PC-9 (cell line): ENCODE results near the gene INHBB. TPM values are rescaled to one million over a fixed set of nuclear protein-coding genes. Genes with fewer than 3 reads are reported as not detected.

ENCODE experiments used
- BruUV-seq: library from RNA; stranded (reverse); fragments of 400-500 nt; replicated peaks from 2 replicates; lab custom pipeline; 2021; lab: Mats Ljungman, UMichigan
- CTCF ChIA-PET: fragments of 300-600 bp; sonication (Branson Sonifier 250); formaldehyde crosslinking; loops from one replicate; lab custom pipeline; 2022; ENCODE audit warnings: antibody characterized with exemption; lab: Charles Lee
- POLR2A ChIA-PET: fragments of 300-600 bp; sonication (Branson Sonifier 250); formaldehyde crosslinking; loops from one replicate; lab custom pipeline; 2022; ENCODE audit warnings: antibody characterized with exemption; ENCODE audit not compliant: unreplicated experiment; lab: Charles Lee
- DNase-seq, 2 experiments: peaks; one replicate each; pipeline versions ENCODE4 v3.0.0 to v3.0.0-alpha.2; 2015 to 2022; ENCODE audit warnings: mixed read lengths in 1 of 2
- H2AFZ ChIP-seq: fragments of 200-600 bp; sonication (generic); 2 replicates; pipeline ENCODE4 v1.8.1; 2017; ENCODE audit warnings: antibody characterized with exemption
- H3F3A ChIP-seq: fragments of 200-600 bp; sonication (generic); 2 replicates; pipeline ENCODE4 v1.8.1; 2017; ENCODE audit warnings: antibody characterized with exemption, mild to moderate bottlenecking, low read depth; ENCODE audit not compliant: insufficient read depth
- H3K27ac ChIP-seq: fragments of 200-600 bp; sonication (generic); 2 replicates; pipeline ENCODE4 v1.6.1; 2016; ENCODE audit warnings: mixed run types
- H3K27me3 ChIP-seq: fragments of 200-600 bp; sonication (generic); 2 replicates; pipeline ENCODE4 v1.6.1; 2016; ENCODE audit warnings: low read depth, mixed run types; ENCODE audit not compliant: insufficient read depth
- H3K36me3 ChIP-seq: fragments of 200-600 bp; sonication (generic); 2 replicates; pipeline ENCODE4 v1.6.1; 2016; ENCODE audit warnings: low read depth, mixed run types
- H3K4me1 ChIP-seq: fragments of 200-600 bp; sonication (generic); replicated peaks from 2 replicates; pipeline ENCODE4 v1.6.1; 2016; ENCODE audit warnings: mixed run types; ENCODE audit not compliant: insufficient read depth
- H3K4me2 ChIP-seq: fragments of 200-600 bp; sonication (generic); 2 replicates; pipeline ENCODE4 v1.6.1; 2017; ENCODE audit warnings: mixed run types
- H3K4me3 ChIP-seq: fragments of 200-600 bp; sonication (generic); 2 replicates; pipeline ENCODE4 v1.6.1; 2016; ENCODE audit warnings: mixed run types
- H3K79me2 ChIP-seq: fragments of 200-600 bp; sonication (generic); 2 replicates; pipeline ENCODE4 v1.6.1; 2017; ENCODE audit warnings: low read depth, mixed run types
- H3K9me2 ChIP-seq: fragments of 200-600 bp; sonication (generic); 2 replicates; pipeline ENCODE4 v1.8.1; 2017; ENCODE audit warnings: mild to moderate bottlenecking; ENCODE audit not compliant: insufficient read depth
- H3K9me3 ChIP-seq: fragments of 200-600 bp; sonication (generic); 2 replicates; pipeline ENCODE4 v1.8.1; 2016; ENCODE audit warnings: low read depth; ENCODE audit not compliant: insufficient read depth
- H4K20me1 ChIP-seq: fragments of 200-600 bp; sonication (generic); 2 replicates; pipeline ENCODE4 v1.8.1; 2017; ENCODE audit not compliant: insufficient read depth
- EZH2 ChIP-seq: fragments of 200-600 bp; sonication (generic); IDR thresholded peaks from 2 replicates; pipeline ENCODE4 v1.8.0; 2017; ENCODE audit warnings: antibody characterized with exemption, low read depth
- intact Hi-C: fragments of 100-400 bp; cut with micrococcal nuclease; formaldehyde crosslinking; loops from one replicate; pipeline ENCODE4 v1.10.0; 2022; ENCODE audit not compliant: unreplicated experiment
- total RNA-seq: library from RNA; stranded (reverse); gene quantifications from 2 replicates; pipeline ENCODE4 v1.2.3, GENCODE V29; 2021
- TF ChIP-seq, protein P1 (sequence below): fragments of 200-600 bp; sonication (generic); conservative IDR thresholded peaks from 2 replicates; pipeline ENCODE4 v1.6.1; 2017; ENCODE audit warnings: mixed run types, antibody characterized with exemption, mild to moderate bottlenecking, moderate library complexity

INHBB gene
- total RNA-seq, 1 experiment from 2014 or later: 57.5 TPM

GRCh38 chr2:120348737-120349439 lies 3.0 kb downstream of the INHBB start:
- BruUV-seq: no TSS peak
- intact Hi-C loops: loop anchor here (1.0 kb wide), 1 partner anchor 204 kb away; no protein-coding TSS in a partner anchor
- POLR2A ChIA-PET: interaction anchor here (0.6 to 0.7 kb wide), 3 partner anchors 19 to 51 kb away, joined by 3 to 26 read pairs (median 4); no protein-coding TSS in a partner anchor
- no peaks in the 10 kb centered on the region for H3K27me3 ChIP-seq
- peak overlapping the region; percentile 76; the same call in 1 of the 2 replicates for H3K4me3 ChIP-seq
- peaks cover 42% of the 10 kb centered on the region for H3F3A ChIP-seq
- H3K27ac ChIP-seq: peak overlapping the region; percentile 65; the same call in 1 of the 2 replicates
- H3K9me3 ChIP-seq: no peaks in the 10 kb centered on the region
- H3K79me2 ChIP-seq: peaks cover 57% of the 10 kb centered on the region
- peaks cover 24% of the 10 kb centered on the region; the same call in 1 of the 2 replicates for H3K36me3 ChIP-seq
- H3K9me2 ChIP-seq: no peaks in the 10 kb centered on the region
- peak overlapping the region; percentile 94 for H3K4me2 ChIP-seq
- H4K20me1 ChIP-seq: peaks cover 44% of the 10 kb centered on the region
- CTCF ChIA-PET: interaction anchor here (0.6 to 1.3 kb wide), 3 partner anchors 49 to 204 kb away, joined by 4 to 17 read pairs (median 7); no protein-coding TSS in a partner anchor
- peak in 1 of 2 experiments; percentile 24 for DNase-seq
- TF ChIP-seq, protein P1, sequence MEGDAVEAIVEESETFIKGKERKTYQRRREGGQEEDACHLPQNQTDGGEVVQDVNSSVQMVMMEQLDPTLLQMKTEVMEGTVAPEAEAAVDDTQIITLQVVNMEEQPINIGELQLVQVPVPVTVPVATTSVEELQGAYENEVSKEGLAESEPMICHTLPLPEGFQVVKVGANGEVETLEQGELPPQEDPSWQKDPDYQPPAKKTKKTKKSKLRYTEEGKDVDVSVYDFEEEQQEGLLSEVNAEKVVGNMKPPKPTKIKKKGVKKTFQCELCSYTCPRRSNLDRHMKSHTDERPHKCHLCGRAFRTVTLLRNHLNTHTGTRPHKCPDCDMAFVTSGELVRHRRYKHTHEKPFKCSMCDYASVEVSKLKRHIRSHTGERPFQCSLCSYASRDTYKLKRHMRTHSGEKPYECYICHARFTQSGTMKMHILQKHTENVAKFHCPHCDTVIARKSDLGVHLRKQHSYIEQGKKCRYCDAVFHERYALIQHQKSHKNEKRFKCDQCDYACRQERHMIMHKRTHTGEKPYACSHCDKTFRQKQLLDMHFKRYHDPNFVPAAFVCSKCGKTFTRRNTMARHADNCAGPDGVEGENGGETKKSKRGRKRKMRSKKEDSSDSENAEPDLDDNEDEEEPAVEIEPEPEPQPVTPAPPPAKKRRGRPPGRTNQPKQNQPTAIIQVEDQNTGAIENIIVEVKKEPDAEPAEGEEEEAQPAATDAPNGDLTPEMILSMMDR: no peak
- TF ChIP-seq EZH2: no peak
- no peak overlapping the region for H2AFZ ChIP-seq
- peaks cover 49% of the 10 kb centered on the region for H3K4me1 ChIP-seq

DNA sequence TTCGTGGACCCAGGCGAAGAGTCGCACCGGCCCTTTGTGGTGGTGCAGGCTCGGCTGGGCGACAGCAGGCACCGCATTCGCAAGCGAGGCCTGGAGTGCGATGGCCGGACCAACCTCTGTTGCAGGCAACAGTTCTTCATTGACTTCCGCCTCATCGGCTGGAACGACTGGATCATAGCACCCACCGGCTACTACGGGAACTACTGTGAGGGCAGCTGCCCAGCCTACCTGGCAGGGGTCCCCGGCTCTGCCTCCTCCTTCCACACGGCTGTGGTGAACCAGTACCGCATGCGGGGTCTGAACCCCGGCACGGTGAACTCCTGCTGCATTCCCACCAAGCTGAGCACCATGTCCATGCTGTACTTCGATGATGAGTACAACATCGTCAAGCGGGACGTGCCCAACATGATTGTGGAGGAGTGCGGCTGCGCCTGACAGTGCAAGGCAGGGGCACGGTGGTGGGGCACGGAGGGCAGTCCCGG lies 3.5 kb downstream of the INHBB start:
- TF ChIP-seq EZH2: no peak
- TF ChIP-seq, protein P1: no peak
- intact Hi-C loops: no loop called here
- CTCF ChIA-PET: no interaction called here
- Histone ChIP-seq H3K36me3 (peaks cover 24% of the 10 kb centered on the region; the same call in 1 of the 2 replicates), H3K27me3 (no peaks in the 10 kb centered on the region), H3K27ac (no peak overlapping the region), H3K4me2 (no peak overlapping the region), H3K9me3 (no peaks in the 10 kb centered on the region), H3F3A (peaks cover 42% of the 10 kb centered on the region), H3K79me2 (peaks cover 57% of the 10 kb centered on the region), H3K4me3 (no peak overlapping the region), H3K9me2 (no peaks in the 10 kb centered on the region), H4K20me1 (peaks cover 44% of the 10 kb centered on the region), H2AFZ (no peak overlapping the region), H3K4me1 (peaks cover 47% of the 10 kb centered on the region)
- POLR2A ChIA-PET: interaction anchor here (0.6 kb wide), 1 partner anchor 50 kb away, joined by 4 read pairs; no protein-coding TSS in a partner anchor
- no TSS peak for BruUV-seq
- no peak for DNase-seq

DNA sequence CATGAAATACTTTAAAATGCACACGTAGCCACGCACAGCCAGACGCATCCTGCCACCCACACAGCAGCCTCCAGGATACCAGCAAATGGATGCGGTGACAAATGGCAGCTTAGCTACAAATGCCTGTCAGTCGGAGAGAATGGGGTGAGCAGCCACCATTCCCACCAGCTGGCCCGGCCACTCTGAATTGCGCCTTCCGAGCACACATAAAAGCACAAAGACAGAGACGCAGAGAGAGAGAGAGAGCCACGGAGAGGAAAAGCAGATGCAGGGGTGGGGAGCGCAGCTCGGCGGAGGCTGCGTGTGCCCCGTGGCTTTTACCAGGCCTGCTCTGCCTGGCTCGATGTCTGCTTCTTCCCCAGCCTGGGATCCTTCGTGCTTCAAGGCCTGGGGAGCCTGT lies 4.1 kb downstream of the INHBB start:
- H3K27ac ChIP-seq: no peak overlapping the region
- no peak overlapping the region for H2AFZ ChIP-seq
- H3K9me2 ChIP-seq: no peaks in the 10 kb centered on the region
- DNase-seq: no peak
- ChIA-PET POLR2A (no interaction called here), CTCF (no interaction called here)
- no peaks in the 10 kb centered on the region for H3K27me3 ChIP-seq
- BruUV-seq: no TSS peak
- intact Hi-C loops: no loop called here
- peaks cover 47% of the 10 kb centered on the region for H3K4me1 ChIP-seq
- H3K79me2 ChIP-seq: peaks cover 57% of the 10 kb centered on the region
- H3F3A ChIP-seq: peaks cover 42% of the 10 kb centered on the region
- no peak overlapping the region for H3K4me3 ChIP-seq
- H4K20me1 ChIP-seq: peaks cover 44% of the 10 kb centered on the region
- TF ChIP-seq, protein P1: no peak
- no peak for TF ChIP-seq EZH2
- no peak overlapping the region for H3K4me2 ChIP-seq
- H3K36me3 ChIP-seq: peaks cover 24% of the 10 kb centered on the region; the same call in 1 of the 2 replicates
- H3K9me3 ChIP-seq: no peaks in the 10 kb centered on the region
